Neutrophil (primary cell): ENCODE measurements around the gene MOV10L1.

ENCODE experiments used
- H3K27ac ChIP-seq: fragments of 200-600 bp; sonication (generic); 2 replicates; pipeline ENCODE4 v1.5.1; 2016; ENCODE audit warnings: mild to moderate bottlenecking, moderate library complexity
- H3K27me3 ChIP-seq: fragments of 200-600 bp; sonication (generic); 2 replicates; pipeline ENCODE4 v1.6.0; 2016; ENCODE audit warnings: mild to moderate bottlenecking
- H3K36me3 ChIP-seq: fragments of 200-600 bp; sonication (generic); 2 replicates; pipeline ENCODE4 v1.5.1; 2017
- H3K4me1 ChIP-seq, 2 experiments: fragments of 200-600 bp in 1 of 2; sonication (generic) in 1 of 2; 1 replicate in 1 of 2; 2 replicates in 1 of 2; pipeline versions ENCODE4 v1.5.1 to v1.6.1; 2013 to 2016; ENCODE audit warnings: low read depth in 1 of 2, low read length in 1 of 2, mild to moderate bottlenecking in 1 of 2, moderate library complexity in 1 of 2; ENCODE audit not compliant: control insufficient read depth in 1 of 2, insufficient read depth in 1 of 2
- H3K4me3 ChIP-seq, 2 experiments: fragments of 200-600 bp in 1 of 2; sonication (generic) in 1 of 2; 1 replicate in 1 of 2; 2 replicates in 1 of 2; pipeline ENCODE4 v1.5.1; 2013 to 2016; ENCODE audit warnings: low read depth in 1 of 2, low read length in 1 of 2, mild to moderate bottlenecking in 1 of 2, moderate library complexity in 1 of 2
- H3K9me3 ChIP-seq: fragments of 200-600 bp; sonication (generic); 2 replicates; pipeline ENCODE4 v1.5.1; 2016
- CTCF ChIP-seq: fragments of 200-600 bp; sonication (generic); IDR thresholded peaks from 2 replicates; pipeline ENCODE4 v1.5.1; 2016; ENCODE audit warnings: antibody characterized with exemption

Gene MOV10L1

DNA sequence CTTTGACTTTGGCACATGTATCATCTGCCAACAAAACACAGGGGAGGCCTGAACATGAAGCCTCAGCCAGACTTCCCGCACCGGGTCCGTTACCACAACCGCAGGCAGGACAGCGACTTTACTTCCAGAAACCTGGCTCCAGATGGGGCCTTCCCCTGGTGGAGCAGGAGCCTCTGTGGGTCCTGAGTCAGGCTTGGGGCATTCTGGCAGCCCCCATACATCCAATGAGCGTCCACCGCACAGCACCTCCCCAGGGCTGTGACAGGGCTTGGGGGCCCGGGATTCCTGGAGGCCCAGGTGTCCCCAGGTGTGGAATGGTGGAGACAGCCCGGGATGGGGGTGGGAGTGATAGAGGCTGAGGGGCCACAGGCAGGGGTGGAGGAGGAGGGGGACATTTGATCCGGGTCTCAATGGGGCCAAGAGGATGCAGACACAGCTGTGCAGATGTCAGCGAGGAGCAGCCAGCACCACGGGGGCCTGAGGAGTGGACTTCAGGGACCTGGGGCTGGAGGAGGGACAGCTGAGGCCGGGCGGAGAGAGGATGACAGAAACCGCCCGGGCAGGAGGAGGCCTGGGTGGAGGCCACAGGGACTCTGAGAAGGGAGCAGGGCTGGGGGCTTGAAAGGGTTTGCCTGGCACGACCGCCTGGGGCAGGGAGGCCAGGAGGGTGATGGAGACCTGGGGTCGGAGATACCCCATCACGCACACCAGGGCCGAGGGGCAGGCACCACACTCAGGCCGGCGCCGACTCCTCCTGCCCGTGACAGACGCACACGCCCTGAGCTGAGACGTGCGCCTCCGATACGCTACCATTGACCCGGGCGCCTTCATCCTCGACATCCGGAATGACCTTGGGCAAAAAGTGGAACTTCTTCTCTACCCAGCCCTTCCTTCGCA, 40.3 kb upstream of the MOV10L1 start:
- TF ChIP-seq CTCF, result no peak
- H3K9me3 ChIP-seq, result no peaks in the 10 kb centered on the region
- H3K27ac ChIP-seq, result no peak overlapping the region
- H3K36me3 ChIP-seq, result no peaks in the 10 kb centered on the region
- peaks cover 20% of the 10 kb centered on the region for H3K27me3 ChIP-seq
- no peak overlapping the region for H3K4me3 ChIP-seq
- H3K4me1 ChIP-seq, result no peaks in the 10 kb centered on the region

DNA sequence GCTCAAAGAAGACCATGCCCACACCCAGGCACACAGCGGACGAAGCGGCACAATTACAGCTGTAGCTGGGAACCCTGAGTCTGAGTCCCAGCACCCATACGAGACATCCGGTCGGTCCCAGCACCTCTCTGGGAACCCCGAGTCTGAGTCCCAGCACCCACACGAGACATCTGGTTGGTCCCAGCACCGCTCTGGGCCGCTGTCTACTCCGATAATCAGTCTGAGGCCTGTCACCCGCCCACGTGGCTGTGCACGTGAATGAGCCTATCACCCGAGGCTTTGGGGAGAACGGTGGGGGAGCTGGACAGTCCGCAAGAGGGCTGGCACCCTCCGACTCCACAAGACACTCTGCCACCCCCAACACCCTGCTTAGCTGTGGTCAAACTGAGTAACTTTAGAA, 37.9 kb upstream of the MOV10L1 start:
- no peaks in the 10 kb centered on the region for H3K9me3 ChIP-seq
- peaks cover 11% of the 10 kb centered on the region for H3K27me3 ChIP-seq
- TF ChIP-seq CTCF, result no peak
- no peak overlapping the region for H3K4me3 ChIP-seq
- no peak overlapping the region for H3K27ac ChIP-seq
- H3K4me1 ChIP-seq, result no peaks in the 10 kb centered on the region
- H3K36me3 ChIP-seq, result no peaks in the 10 kb centered on the region

GRCh38 chr22:50053861-50054260, 35.9 kb upstream of the MOV10L1 start:
- Histone ChIP-seq H3K27me3 (peaks cover 29% of the 10 kb centered on the region), H3K4me3 (no peak overlapping the region), H3K27ac (no peak overlapping the region), H3K36me3 (no peaks in the 10 kb centered on the region), H3K4me1 (peaks cover 5 to 7% of the 10 kb centered on the region in 2 experiments), H3K9me3 (no peaks in the 10 kb centered on the region)
- no peak for TF ChIP-seq CTCF

DNA sequence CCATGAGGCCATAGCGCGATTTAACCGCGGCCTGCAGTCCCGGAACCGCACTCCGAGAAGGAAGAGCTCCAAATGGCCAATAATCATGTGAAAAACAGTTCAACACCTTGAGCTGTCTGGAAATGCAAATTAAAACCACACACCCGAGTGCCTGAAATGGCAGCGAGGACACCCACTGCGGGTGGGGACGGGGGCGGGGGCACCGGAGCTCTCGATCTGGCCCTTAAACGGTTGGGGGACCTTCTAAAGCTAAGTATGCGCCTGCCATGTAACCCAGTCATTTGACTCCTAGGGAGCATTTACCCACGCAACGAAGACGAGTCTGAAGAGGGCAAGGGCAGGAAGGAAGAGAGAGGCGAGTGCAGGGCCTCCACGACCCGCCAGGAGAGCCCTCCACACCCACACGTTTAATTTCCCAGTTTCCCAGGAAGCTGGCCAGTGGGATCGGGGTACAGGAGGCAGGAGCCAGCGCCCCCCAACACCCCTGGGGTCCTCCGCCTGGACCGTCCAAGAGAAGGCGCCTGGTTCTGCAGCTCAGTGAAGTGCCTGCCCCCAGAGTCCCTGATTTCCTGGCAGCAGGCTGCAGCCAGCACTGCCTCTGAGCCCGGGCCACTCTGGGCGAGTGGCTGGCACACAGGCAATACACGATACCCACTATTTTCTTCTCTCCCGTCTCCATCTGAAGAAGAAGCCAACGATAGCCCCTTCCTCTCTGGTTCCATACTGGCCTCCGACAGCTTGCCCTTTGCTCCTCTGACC, 33.4 kb upstream of the MOV10L1 start:
- Histone ChIP-seq H3K9me3 (no peaks in the 10 kb centered on the region), H3K4me3 (no peak overlapping the region), H3K27me3 (peaks cover 37% of the 10 kb centered on the region), H3K4me1 (peaks cover 30 to 32% of the 10 kb centered on the region in 2 experiments), H3K27ac (no peak overlapping the region), H3K36me3 (no peaks in the 10 kb centered on the region)
- TF ChIP-seq CTCF, result no peak

DNA sequence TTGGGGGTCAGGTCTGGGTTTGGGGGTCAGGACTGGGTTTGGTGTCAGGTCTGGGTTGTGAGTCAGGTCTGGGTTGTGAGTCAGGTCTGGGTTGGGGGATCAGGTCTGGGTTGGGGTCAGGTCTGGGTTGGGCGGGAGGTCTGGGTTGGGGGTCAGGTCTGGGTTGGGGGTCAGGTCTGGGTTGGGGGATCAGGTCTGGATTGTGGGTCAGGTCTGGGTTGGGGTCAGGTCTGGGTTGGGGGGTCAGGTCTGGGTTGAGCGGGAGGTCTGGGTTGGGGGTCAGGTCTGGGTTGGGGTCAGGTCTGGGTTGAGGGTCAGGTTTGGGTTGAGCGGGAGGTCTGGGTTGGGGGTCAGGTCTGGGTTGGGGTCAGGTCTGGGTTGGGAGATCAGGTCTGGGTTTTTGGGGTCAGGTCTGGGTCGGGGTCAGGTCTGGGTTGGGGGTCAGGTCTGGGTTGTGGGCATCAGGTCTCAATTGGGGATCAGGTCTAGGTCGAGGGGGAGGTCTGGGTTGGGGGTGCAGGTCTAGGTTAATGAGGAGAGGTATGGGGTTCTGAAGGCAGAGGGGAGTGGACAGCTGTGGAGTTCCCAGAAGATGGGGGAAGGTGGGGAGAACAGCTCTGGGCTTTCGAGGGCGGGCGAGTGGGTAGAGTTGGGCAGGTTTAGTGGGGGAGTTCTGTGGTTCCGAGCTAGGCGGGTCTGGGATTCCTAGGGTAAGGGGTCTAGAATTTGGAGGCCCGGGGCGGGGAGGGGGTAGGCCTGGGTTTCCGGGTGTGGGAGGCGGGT, 32.3 kb upstream of the MOV10L1 start:
- Histone ChIP-seq H3K27ac (no peak overlapping the region), H3K36me3 (no peaks in the 10 kb centered on the region), H3K9me3 (no peaks in the 10 kb centered on the region), H3K4me1 (peaks cover 35 to 42% of the 10 kb centered on the region in 2 experiments), H3K4me3 (no peak overlapping the region), H3K27me3 (peaks cover 37% of the 10 kb centered on the region)
- TF ChIP-seq CTCF, result no peak
